HUES48 (cell line): Measurements from ENCODE around the gene PTRH2.
"Not testable (repeated sequence)": the region's sequence is repeated elsewhere in the genome, so short reads cannot be mapped to it uniquely, and the experiment has no call there.

Experiments used
- H3K27ac ChIP-seq: one replicate; pipeline ENCODE4 v1.7.0; 2013; ENCODE audit warnings: low read depth, low read length, inconsistent platforms
- H3K27me3 ChIP-seq: 2 replicates; pipeline ENCODE4 v1.6.1; 2013; ENCODE audit warnings: mild to moderate bottlenecking, low read length; ENCODE audit not compliant: control insufficient read depth, insufficient read depth
- H3K36me3 ChIP-seq: 2 replicates; pipeline ENCODE4 v1.6.1; 2013; ENCODE audit warnings: low read length; ENCODE audit not compliant: control insufficient read depth, insufficient read depth
- H3K4me1 ChIP-seq: 2 replicates; pipeline ENCODE4 v1.6.1; 2013; ENCODE audit warnings: mild to moderate bottlenecking, low read length; ENCODE audit not compliant: control insufficient read depth, insufficient read depth
- H3K4me3 ChIP-seq: 2 replicates; pipeline ENCODE4 v1.5.1; 2013; ENCODE audit warnings: mild to moderate bottlenecking, low read depth, low read length
- H3K9ac ChIP-seq: 2 replicates; pipeline ENCODE4 v1.6.1; 2013; ENCODE audit warnings: mild to moderate bottlenecking, low read depth, low read length, moderate library complexity
- H3K9me3 ChIP-seq: 2 replicates; pipeline ENCODE4 v1.6.1; 2013; ENCODE audit warnings: low read length; ENCODE audit not compliant: control insufficient read depth, insufficient read depth

The PTRH2 gene

DNA sequence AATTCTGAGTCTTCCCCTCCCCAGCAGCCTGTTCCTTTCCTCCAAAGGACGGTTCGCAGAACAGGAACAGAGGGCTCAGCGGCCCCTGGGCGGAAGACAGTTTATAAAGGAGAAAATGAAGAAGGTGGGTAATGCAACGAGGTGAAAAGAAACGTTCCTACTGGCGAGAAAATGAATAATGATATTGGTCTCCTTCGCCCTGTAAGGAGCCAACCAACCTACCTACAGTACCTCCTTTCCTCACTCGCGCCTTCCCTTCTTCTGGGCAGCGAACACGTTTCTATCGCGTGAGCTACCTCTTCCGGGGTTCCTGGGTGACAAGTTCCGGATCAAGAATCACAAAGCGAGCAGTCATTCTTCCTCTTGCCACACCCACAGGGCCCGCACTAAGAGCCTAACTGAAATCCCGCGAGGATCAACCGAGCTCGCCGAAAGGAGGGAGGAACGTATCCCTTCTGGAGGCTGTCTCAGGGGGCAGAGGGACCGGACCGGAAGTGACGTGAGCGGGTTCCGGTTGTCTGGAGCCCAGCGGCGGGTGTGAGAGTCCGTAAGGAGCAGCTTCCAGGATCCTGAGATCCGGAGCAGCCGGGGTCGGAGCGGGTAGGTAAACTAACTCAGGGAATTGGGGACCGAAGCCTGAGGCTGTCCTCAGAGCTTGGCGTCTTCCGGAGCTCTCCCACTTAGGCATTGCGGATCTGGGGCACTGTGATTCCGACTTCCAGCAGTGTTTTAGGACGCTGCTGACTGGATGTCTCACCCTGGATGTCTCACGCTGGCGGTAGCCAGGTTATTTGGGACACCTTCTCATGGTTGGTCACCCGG, at the start of gene PTRH2, which contains the start of gene VMP1:
TSS of gene PTRH2 (minus strand) at position 282 of the 822 bp plus-strand sequence. CDS start 9,452 bp downstream, outside the sequence.
TSS of gene VMP1 (plus strand) at position 506 of the 822 bp plus-strand sequence. CDS start 23,793 bp downstream, outside the sequence.
- Histone ChIP-seq H3K9me3 (no peaks in the 10 kb centered on the region), H3K4me1 (peaks cover 14% of the 10 kb centered on the region), H3K4me3 (peak within 1 kb of the TSS; percentile 91), H3K9ac (peak within 1 kb of the TSS; percentile 96), H3K27ac (peak within 1 kb of the TSS; percentile 94), H3K36me3 (peaks cover 14% of the 10 kb centered on the region), H3K27me3 (no peaks in the 10 kb centered on the region)

- Histone ChIP-seq H3K27me3 (no peaks in the 10 kb centered on the region), H3K9ac (peak overlapping the region; percentile 37; the same call in 1 of the 2 replicates), H3K4me3 (no peak overlapping the region), H3K27ac (peak overlapping the region; percentile 84), H3K9me3 (no peaks in the 10 kb centered on the region), H3K4me1 (peaks cover 24% of the 10 kb centered on the region), H3K36me3 (peaks cover 4% of the 10 kb centered on the region; the same call in 1 of the 2 replicates)
Measured at GRCh38 chr17:59756236-59756818, 49.1 kb upstream of the PTRH2 start.

DNA sequence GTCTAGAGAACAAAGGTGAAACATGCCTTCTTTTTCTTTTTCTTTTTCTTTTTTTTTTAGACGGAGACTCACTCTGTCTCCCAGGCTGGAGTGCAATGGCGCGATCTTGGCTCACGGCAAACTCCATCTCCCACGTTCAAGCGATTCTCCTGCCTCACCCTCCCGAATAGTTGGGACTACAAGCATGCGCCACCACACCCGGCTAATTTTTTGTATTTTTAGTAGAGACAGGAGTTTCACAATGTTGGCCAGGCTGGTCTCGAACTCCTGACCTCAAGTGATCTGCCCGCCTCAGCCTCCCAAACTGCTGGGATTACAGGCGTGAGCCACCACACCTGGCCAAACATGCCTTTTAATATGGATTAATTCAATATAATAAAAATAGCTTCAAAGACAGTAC, 47.8 kb upstream of the PTRH2 start:
- H3K27me3 ChIP-seq, H3K36me3 ChIP-seq, H3K9ac ChIP-seq, H3K4me3 ChIP-seq, H3K9me3 ChIP-seq: not testable (repeated sequence)
- peaks cover 24% of the 10 kb centered on the region for H3K4me1 ChIP-seq
- peak overlapping the region; percentile 90 for H3K27ac ChIP-seq

DNA sequence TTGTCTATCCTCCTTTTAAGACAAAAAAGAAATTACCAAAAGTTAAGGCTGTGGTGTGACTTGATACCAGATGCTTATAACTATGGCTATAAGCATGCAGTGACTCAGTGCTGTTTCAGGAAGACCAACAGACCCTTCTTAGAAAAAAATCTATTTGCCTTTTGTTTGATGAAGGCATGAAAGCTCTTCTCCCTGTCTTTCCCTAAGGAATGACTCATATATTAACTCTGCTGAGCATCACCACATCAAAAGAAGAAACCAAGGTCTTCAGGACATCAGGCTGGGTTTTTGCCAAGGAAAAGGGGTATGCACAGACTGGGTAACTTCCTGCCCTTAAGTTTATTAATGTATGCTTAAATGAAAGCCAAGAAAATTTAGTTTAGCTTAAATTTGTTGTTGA, 47.3 kb upstream of the PTRH2 start:
- peaks cover 4% of the 10 kb centered on the region; the same call in 1 of the 2 replicates for H3K36me3 ChIP-seq
- H3K27ac ChIP-seq: peak overlapping the region; percentile 90
- no peaks in the 10 kb centered on the region for H3K27me3 ChIP-seq
- peaks cover 24% of the 10 kb centered on the region for H3K4me1 ChIP-seq
- H3K9ac ChIP-seq: no peak overlapping the region
- H3K4me3 ChIP-seq: no peak overlapping the region
- no peaks in the 10 kb centered on the region for H3K9me3 ChIP-seq

DNA sequence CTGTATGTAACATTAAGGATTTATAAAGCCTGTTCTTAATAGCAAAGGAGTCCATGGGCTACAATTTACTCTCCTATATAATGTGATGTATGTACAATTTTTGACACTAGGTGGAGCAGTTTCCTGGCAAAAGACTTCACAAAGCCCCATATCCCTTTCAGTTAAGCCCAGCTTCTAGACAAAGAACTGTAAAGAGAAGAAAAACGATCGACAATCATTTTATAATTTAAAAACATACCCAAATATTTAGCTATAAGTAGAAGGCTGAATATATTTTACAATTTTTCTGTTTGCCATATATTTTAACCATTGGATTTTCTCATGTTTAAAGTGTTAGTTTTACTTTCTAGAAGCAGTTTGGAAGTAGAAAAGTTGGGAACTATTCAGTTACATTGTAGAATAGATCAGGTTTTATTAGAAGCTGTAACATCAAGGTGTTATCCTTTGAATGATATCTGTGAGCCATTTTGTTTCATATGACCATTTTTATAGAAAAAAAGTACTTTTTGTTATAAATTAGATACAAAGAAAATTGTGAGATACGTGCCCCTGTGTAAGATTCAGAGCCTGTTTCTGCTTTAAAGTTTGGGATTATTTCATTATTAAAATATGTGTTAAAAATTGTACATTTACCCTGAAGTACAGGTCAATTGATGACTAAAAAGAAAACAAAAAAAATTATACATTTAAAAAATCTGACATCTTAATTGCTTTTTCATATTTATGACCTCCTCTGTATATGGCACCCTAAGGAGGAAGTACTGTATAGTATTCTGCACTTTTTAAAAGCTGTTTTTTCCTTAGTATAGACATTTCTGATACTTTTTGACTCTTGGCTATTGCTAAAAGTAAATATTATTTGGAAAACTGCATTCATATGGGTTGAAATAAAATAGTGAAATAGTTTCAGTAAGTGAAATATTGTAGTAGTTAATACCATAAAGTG, 46.6 kb upstream of the PTRH2 start:
- Histone ChIP-seq H3K27ac (peak overlapping the region; percentile 90), H3K4me1 (peaks cover 24% of the 10 kb centered on the region), H3K9me3 (no peaks in the 10 kb centered on the region), H3K27me3 (no peaks in the 10 kb centered on the region), H3K4me3 (no peak overlapping the region), H3K36me3 (peaks cover 4% of the 10 kb centered on the region; the same call in 1 of the 2 replicates), H3K9ac (peak overlapping the region; percentile 2; the same call in 1 of the 2 replicates)

GRCh38 chr17:59752922-59753321, 45.7 kb upstream of the PTRH2 start:
- no peaks in the 10 kb centered on the region for H3K9me3 ChIP-seq
- peaks cover 24% of the 10 kb centered on the region for H3K4me1 ChIP-seq
- H3K9ac ChIP-seq: no peak overlapping the region
- H3K27me3 ChIP-seq: no peaks in the 10 kb centered on the region
- H3K4me3 ChIP-seq: no peak overlapping the region
- no peak overlapping the region for H3K27ac ChIP-seq
- H3K36me3 ChIP-seq: peaks cover 1% of the 10 kb centered on the region; the same call in 1 of the 2 replicates

DNA sequence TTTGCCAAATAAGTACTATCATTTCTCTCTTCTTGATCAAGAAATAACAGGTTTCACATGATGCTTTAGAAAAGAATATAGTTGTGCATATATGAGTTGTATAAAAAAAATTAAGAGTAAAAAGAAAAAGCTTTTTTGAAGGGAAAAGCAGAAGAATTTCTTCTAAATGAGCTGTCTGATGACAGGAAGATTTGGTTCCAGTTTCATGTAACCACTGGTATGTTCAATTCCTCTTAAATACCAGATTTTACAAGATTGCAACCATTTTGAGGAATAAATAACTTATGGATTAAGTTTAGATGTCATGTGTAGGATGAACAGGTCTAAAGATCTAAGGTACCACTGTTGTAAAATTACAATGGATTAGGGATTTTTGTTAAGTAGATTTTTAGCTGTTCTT, 45.2 kb upstream of the PTRH2 start:
- Histone ChIP-seq H3K4me1 (peaks cover 24% of the 10 kb centered on the region), H3K27ac (no peak overlapping the region), H3K9ac (no peak overlapping the region), H3K4me3 (no peak overlapping the region), H3K9me3 (no peaks in the 10 kb centered on the region), H3K27me3 (no peaks in the 10 kb centered on the region), H3K36me3 (no peaks in the 10 kb centered on the region)

DNA sequence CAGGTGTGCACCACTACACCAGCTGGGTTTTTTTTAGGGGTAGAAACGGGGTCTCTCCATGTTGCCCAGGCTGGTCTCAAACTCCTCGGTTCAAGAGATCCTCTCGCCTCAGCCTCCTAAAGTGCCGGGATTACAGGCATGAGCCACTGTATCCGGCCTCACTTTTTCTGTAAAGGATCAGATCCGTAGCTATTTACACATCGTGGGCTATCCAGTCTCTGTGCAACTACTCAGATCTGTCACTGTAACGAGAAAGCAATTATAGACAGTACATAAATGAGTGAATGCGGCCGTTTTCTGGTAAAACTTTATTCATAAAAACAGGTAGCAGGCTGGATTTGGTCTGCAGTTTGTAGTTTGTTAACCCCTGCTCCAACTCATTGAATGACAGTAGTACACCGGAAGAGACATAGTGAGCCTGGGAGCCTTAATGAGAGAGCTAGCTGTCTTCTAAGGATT, 44.8 kb upstream of the PTRH2 start:
- Histone ChIP-seq H3K4me3 (no peak overlapping the region), H3K9me3 (no peaks in the 10 kb centered on the region), H3K9ac (no peak overlapping the region), H3K27ac (no peak overlapping the region), H3K27me3 (no peaks in the 10 kb centered on the region), H3K36me3 (no peaks in the 10 kb centered on the region), H3K4me1 (peaks cover 24% of the 10 kb centered on the region)

DNA sequence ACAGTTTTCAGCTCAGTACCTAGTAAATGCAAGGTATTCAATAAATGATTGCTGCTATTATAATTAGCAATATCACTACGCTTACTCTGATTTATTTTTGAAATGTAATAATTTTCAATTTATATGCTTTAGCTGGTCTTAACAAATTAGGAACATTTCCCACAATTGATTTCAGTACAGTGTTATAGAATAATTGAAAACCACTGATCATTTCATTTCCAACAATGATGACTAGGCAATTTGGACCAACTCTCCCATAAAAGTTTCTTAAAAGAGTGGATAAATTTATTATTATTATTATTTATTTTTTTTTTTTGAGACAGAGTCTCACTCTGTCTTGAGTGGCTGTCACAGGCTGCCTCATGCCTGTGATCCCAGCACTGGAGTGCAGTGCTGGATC, 41.4 kb upstream of the PTRH2 start:
- 0 out of 2 replicates have a peak, but pooled peaks cover 2% of the 10 kb centered on the region for H3K9me3 ChIP-seq
- H3K9ac ChIP-seq: no peak overlapping the region
- no peak overlapping the region for H3K27ac ChIP-seq
- H3K4me1 ChIP-seq: 0 out of 2 replicates have a peak, but pooled peaks cover under 1% of the 10 kb centered on the region
- H3K4me3 ChIP-seq: no peak overlapping the region
- no peaks in the 10 kb centered on the region for H3K27me3 ChIP-seq
- no peaks in the 10 kb centered on the region for H3K36me3 ChIP-seq

DNA sequence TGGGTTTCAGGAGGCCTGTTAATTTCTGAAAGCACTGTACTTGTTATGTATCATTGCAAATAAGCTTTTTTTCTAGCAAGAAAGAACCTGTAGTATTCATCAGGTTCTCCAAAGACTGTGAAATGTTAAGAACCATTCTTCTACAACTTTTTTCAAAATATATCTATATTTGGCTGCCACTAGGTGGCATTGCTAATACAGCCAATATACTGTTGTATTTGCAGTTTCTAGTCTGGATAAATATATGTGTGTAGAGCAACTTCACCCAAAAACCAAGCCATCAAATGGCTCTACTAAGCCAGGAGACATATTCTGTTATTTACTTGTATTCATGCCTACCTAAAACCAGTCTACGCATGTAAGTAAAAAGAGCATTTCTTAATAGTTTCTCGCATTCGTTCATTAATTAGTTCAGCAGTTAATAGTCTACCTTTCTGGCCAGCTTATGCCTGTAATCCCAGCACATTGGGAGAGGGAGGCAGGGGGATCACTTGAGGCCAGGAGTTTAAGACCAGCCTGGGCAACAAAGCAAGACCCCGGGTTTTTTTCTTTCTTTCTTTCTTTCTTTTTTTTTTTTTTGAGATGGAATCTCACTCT, 39.7 kb upstream of the PTRH2 start:
- peaks cover 12% of the 10 kb centered on the region for H3K9me3 ChIP-seq
- H3K4me3 ChIP-seq: no peak overlapping the region
- H3K27me3 ChIP-seq: no peaks in the 10 kb centered on the region
- no peak overlapping the region for H3K27ac ChIP-seq
- H3K36me3 ChIP-seq: peaks cover 2% of the 10 kb centered on the region
- H3K9ac ChIP-seq: no peak overlapping the region
- no peaks in the 10 kb centered on the region for H3K4me1 ChIP-seq
